ENCODE results near the gene COL3A1. TPM values are rescaled to one million over a fixed set of nuclear protein-coding genes. Genes with fewer than 3 reads are reported as not detected.

Gene COL3A1
- total and polyA plus RNA-seq, 2 experiments from 2014 or later, result 6,699 to 8,329 TPM

DNA sequence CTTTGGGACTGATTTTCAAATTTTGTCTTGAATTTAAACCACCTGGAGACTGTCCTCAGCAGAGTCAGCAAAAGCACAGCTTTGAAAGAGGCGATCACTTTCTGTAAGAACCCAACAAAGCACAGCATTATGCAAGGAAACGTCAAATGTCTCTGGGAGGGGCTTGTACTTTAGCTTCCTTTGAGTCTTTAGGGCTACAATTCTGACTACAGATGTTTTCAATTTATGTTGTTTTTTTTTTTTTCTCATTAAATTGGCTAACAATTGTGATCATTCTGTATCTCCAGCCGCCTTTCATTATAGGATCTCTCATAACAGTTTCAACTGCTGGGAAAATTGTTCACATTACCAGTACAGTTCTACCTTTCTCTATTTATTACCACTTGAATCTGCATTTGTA, 48.3 kb downstream of the COL3A1 start:
- no peaks in the 10 kb centered on the region for H3K9me3 ChIP-seq (ENCODE audit: low read depth)
- WGBS (ENCODE audit: low lambda C conversion rate, missing lambda C conversion rate), result 41% methylated on average over 3 of the region's 3 CpGs
- peak overlapping the region; percentile 28 for H3K4me2 ChIP-seq
- no peak overlapping the region for H2AFZ ChIP-seq
- TF ChIP-seq EZH2phosphoT487 (IDR thresholded peaks at IDR 0.05; ENCODE audit: low read depth, severe bottlenecking, unreplicated experiment) (no peak), EZH2 (IDR thresholded peaks at IDR 0.05; ENCODE audit: borderline replicate concordance) (no peak)
- TF ChIP-seq, protein P1, sequence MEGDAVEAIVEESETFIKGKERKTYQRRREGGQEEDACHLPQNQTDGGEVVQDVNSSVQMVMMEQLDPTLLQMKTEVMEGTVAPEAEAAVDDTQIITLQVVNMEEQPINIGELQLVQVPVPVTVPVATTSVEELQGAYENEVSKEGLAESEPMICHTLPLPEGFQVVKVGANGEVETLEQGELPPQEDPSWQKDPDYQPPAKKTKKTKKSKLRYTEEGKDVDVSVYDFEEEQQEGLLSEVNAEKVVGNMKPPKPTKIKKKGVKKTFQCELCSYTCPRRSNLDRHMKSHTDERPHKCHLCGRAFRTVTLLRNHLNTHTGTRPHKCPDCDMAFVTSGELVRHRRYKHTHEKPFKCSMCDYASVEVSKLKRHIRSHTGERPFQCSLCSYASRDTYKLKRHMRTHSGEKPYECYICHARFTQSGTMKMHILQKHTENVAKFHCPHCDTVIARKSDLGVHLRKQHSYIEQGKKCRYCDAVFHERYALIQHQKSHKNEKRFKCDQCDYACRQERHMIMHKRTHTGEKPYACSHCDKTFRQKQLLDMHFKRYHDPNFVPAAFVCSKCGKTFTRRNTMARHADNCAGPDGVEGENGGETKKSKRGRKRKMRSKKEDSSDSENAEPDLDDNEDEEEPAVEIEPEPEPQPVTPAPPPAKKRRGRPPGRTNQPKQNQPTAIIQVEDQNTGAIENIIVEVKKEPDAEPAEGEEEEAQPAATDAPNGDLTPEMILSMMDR (IDR thresholded peaks at IDR 0.05; ENCODE audit: poor library complexity), result no peak
- no peaks in the 10 kb centered on the region for H3K36me3 ChIP-seq (replicated peaks; ENCODE audit: insufficient read depth, low read depth)
- peak overlapping the region; percentile 79 for H3K27ac ChIP-seq
- H3K4me1 ChIP-seq (ENCODE audit: insufficient read depth), result no peaks in the 10 kb centered on the region
- no peaks in the 10 kb centered on the region for H3K27me3 ChIP-seq
- no peaks in the 10 kb centered on the region for H3K79me2 ChIP-seq
- no peaks in the 10 kb centered on the region for H4K20me1 ChIP-seq (ENCODE audit: insufficient read depth, poor library complexity, severe bottlenecking)
- H3K9me2 ChIP-seq (replicated peaks; ENCODE audit: insufficient read depth), result no peaks in the 10 kb centered on the region
- no peak overlapping the region for H3K4me3 ChIP-seq
- peak; percentile 43 for DNase-seq (ENCODE audit: low spot score)

DNA sequence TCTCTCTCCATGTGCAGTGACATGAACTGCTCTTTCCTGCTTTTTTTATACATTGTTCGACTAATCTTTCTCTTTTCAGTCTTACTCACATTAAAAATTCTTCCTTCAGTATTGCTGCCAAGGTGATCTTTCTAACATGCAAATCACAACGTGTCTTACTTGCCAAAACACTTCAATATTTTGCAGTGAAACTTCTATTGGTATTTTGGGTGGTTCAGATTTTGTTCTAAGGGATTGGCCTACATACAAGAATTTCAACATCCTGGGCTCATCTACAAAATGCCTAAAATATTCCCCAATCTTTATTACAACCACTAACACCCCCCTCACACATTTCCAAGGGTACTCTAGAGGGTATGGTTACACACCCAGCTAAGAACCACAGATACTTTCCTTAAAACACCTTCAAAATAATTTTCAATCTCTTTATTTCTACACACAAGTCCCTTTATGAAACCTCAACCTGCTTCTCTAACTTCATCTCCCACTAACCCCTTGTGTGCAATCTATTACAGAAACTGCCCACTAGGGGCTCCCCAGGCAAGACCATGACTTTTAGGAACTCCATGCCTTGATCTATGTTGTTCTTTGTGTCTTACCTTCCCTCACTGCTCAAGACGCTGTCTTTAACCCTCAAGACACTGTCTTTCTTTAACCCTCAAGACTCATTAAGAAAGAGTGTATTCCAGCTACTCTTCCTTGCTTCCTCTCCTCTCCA, 50.9 kb downstream of the COL3A1 start:
- no peak overlapping the region for H3K4me2 ChIP-seq
- H3K9me2 ChIP-seq (replicated peaks; ENCODE audit: insufficient read depth), result no peaks in the 10 kb centered on the region
- no peaks in the 10 kb centered on the region for H3K27me3 ChIP-seq
- H3K36me3 ChIP-seq (replicated peaks; ENCODE audit: insufficient read depth, low read depth), result no peaks in the 10 kb centered on the region
- H4K20me1 ChIP-seq (ENCODE audit: insufficient read depth, poor library complexity, severe bottlenecking), result no peaks in the 10 kb centered on the region
- no peaks in the 10 kb centered on the region for H3K79me2 ChIP-seq
- WGBS (ENCODE audit: low lambda C conversion rate, missing lambda C conversion rate), result 82% methylated on average over 3 of the region's 3 CpGs
- no peak overlapping the region for H3K27ac ChIP-seq
- no peaks in the 10 kb centered on the region for H3K9me3 ChIP-seq (ENCODE audit: low read depth)
- no peak overlapping the region for H3K4me3 ChIP-seq
- no peaks in the 10 kb centered on the region for H3K4me1 ChIP-seq (ENCODE audit: insufficient read depth)
- TF ChIP-seq, protein P1 (IDR thresholded peaks at IDR 0.05; ENCODE audit: poor library complexity), result peak; percentile 37
- TF ChIP-seq EZH2phosphoT487 (IDR thresholded peaks at IDR 0.05; ENCODE audit: low read depth, severe bottlenecking, unreplicated experiment), result no peak
- no peak for TF ChIP-seq EZH2 (IDR thresholded peaks at IDR 0.05; ENCODE audit: borderline replicate concordance)
- no peak for DNase-seq (ENCODE audit: low spot score)
- H2AFZ ChIP-seq, result no peak overlapping the region

DNA sequence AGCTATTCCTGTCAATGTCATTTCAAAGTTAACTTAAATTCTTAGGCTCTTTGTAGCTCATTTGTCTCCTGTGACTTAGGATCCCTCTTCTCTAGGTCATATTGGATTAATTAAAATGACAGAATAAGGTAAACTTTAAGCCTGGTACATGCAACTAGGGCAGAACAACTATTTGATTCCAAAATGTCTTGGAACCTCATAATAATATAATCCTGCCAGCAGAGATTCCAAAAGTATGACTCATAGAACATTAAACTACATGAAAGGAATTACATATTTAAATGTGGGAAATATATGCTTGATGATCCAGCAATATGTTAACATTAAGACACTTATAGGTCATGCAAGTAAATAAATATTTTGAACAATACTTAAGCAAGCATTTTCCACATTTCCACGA, 63.3 kb downstream of the COL3A1 start:
- H3K9me3 ChIP-seq (ENCODE audit: low read depth), result no peaks in the 10 kb centered on the region
- 97% methylated on average over 1 of the region's 1 CpG for WGBS (ENCODE audit: low lambda C conversion rate, missing lambda C conversion rate)
- H4K20me1 ChIP-seq (ENCODE audit: insufficient read depth, poor library complexity, severe bottlenecking), result no peaks in the 10 kb centered on the region
- TF ChIP-seq EZH2 (IDR thresholded peaks at IDR 0.05; ENCODE audit: borderline replicate concordance) (no peak), EZH2phosphoT487 (IDR thresholded peaks at IDR 0.05; ENCODE audit: low read depth, severe bottlenecking, unreplicated experiment) (no peak)
- TF ChIP-seq, protein P1 (IDR thresholded peaks at IDR 0.05; ENCODE audit: poor library complexity), result no peak
- H3K4me3 ChIP-seq, result no peak overlapping the region
- no peaks in the 10 kb centered on the region for H3K36me3 ChIP-seq (replicated peaks; ENCODE audit: insufficient read depth, low read depth)
- H3K27ac ChIP-seq, result no peak overlapping the region
- no peak overlapping the region for H3K4me2 ChIP-seq
- DNase-seq (ENCODE audit: low spot score), result no peak
- H3K4me1 ChIP-seq (ENCODE audit: insufficient read depth), result no peaks in the 10 kb centered on the region
- H3K27me3 ChIP-seq, result no peaks in the 10 kb centered on the region
- H3K79me2 ChIP-seq, result no peaks in the 10 kb centered on the region
- H2AFZ ChIP-seq, result no peak overlapping the region
- H3K9me2 ChIP-seq (replicated peaks; ENCODE audit: insufficient read depth), result no peaks in the 10 kb centered on the region

All from hepatocyte (in vitro differentiated cells).